IPS-11a (cell line): Measurements from ENCODE around the gene TRIM44.

ENCODE experiments used
- H3K4me3 ChIP-seq: one replicate; pipeline ENCODE4 v1.5.1; 2013; ENCODE audit warnings: low read depth, low read length, control low read depth

TRIM44 gene

GRCh38 chr11:35671396-35672127 is 9.0 kb downstream of the TRIM44 start:
- no peak overlapping the region for H3K4me3 ChIP-seq

- no peak overlapping the region for H3K4me3 ChIP-seq
Observed at GRCh38 chr11:35672608-35673007, 10.0 kb downstream of the TRIM44 start.

DNA sequence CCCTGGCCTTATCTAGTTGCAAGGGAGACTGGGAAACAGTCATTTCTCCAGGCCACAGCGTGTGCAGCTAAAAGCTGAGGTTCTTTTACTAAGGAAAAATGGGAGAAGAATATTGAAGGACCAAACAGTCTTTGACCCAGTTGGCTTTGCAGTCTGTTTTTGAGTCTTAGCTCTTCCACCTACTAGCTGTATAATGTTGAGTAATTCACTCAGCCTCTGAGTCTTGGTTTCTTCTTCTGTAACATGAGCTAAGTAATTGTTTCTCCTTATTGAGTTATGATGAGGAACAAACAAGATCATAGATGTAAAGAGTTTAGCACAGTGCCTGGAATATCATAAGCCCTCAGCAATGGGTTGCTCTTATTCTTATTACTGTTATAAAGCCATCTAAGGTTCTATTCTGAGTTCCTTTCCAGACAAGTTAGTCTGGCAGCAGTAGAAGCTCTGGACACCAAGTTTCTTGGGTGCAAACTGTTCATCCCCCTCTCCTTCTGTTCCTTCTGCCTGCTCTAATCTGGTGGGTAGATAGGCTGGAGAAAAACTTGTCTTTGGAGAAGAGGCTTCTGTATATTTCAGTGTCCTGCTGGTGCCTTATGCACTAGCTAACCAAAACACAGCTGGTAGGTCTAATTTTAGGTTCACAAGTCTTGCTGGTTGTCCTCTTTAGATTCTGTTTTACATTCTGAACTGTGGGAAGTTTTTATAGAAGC is 13.5 kb downstream of the TRIM44 start:
- H3K4me3 ChIP-seq, result no peak overlapping the region

DNA sequence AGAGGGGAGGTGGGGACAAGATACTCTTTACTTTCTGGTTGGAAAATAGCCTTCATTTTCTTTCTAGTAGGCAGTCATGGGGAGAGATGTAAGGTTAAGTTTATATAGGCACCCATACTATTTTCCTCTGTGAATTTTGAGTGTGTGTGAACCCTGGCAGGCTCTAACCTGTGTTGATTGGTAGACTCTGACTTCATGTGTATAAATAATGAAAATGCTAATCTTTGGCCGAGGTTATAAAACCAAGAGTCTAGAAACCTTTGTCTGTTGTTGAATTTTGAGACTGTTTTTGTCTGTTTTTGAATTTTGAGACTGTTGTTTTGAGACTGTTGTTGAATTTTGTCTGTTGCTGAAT is 14.0 kb downstream of the TRIM44 start:
- H3K4me3 ChIP-seq, result no peak overlapping the region

DNA sequence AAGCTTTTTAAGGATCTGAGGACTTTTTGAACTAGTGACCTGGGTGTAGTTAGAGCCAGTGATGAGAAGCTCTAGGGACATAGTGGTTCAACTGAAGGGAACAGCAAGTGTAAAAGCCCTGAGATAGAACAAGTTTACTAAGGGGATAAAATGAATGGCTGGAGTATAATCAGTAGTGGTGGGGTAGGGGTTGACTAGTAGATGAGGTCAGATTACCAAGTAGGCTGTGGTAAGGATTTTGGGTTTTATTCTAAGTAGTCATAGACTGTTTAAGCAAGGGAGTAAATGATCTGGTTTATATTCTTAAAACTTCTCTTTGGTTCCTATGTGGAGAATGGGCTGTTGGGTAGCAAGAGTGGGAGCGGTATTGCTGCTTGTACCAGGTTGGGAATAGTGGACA is 15.3 kb downstream of the TRIM44 start:
- H3K4me3 ChIP-seq, result no peak overlapping the region

DNA sequence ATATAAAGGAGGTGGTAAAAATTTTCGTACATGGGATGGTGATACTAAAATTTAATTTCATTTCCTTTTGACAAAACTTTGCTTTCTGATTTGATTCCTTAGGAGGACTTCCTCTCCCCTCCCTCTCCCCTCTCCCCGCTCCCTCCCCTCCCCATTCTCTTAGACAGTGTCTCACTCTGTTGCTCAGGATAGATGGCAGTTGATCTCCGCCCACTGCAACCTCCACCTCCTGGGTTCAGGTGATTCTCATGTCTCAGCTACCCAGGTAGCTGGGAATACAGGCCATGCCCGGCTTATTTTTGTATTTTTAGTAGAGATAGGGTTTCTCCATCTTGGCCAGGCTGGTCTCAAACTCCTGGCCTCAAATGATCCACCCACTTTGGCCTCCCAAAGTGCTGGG is 15.9 kb downstream of the TRIM44 start:
- no peak overlapping the region for H3K4me3 ChIP-seq

DNA sequence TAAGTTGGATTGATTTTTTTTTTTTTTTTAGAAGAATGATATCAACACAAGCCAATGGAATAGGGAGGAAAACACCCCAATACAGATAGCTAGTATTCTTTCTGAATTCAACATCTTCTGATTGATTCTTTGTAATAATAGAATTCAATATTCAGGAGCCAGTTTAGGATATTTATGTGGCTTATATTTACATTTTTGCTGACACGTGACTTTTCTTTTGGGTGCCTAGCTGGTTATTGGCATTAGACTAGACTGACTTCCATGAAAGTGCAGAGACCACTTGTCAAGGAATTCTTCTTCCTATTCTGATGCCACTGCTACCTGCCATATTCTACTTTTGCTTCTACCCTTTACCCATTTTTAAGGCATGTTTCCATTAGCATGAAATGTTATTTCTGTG is 16.4 kb downstream of the TRIM44 start:
- H3K4me3 ChIP-seq, result no peak overlapping the region

GRCh38 chr11:35680506-35680905 is 17.9 kb downstream of the TRIM44 start:
- H3K4me3 ChIP-seq, result no peak overlapping the region

- H3K4me3 ChIP-seq, result no peak overlapping the region
Observed at GRCh38 chr11:35681163-35681767, 18.7 kb downstream of the TRIM44 start.

DNA sequence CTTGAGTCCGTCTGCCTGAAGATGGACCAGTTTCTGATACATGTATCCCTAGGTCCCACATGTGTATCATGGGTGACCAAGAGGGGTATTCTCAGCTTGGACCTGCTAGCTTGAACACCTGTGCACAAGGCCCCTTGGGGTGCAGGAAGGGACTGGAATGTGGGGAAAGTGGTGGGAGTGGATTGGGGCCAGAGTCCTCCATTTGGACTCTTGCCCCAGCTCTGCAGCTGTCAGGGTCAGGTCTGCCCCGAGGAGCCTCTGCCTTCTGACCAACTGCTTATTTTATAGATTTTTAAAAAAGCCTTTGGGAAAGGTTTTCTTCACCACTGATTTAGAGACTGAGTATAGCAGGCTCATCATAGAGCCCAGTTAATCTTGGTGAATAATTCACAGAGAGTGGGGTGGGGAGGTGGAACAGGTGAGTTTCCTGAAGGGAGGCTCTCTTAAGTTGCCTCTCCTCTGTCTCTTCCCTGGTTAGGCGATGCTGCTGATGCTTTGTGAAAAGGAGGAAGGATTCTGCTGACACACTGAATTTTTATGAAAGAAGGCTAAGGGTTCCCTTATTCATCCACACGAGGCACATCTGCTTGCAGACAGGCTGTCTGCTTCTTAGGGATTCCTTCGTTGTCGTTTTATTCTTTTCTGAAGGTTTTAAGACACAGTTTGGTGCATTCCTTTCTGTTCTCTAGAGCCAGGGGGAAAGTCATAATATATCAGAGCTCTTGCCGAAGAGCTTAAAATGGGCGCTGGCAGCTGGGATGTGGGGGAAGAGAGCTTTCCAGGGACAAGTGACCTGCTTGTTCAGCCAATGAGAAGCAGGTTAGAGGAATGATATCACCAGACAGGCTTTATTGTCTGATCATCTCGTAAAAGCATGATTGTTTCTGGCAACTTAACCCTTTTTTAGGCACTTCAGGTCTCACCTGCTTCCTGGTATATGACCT is 19.9 kb downstream of the TRIM44 start:
- no peak overlapping the region for H3K4me3 ChIP-seq

GRCh38 chr11:35683728-35684339 is 21.3 kb downstream of the TRIM44 start:
- no peak overlapping the region for H3K4me3 ChIP-seq

DNA sequence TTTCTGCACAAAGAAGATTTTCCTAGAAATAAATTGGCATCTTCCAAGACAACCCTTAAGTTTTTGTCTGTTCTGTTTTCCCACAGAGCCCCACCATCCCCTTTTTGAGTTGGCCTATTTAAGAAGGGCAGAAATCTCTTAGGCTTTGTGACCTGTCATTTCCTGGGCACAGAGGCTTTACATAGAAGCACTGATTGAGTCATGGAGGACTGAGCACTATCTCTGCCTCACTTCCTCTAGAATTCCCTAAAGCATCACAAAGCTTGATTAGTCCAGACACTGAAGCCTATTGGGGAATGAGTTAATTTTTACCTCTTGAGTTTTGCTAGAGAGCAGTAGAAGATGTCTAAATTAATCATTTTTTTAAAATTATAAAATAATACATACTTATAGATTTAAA is 25.4 kb downstream of the TRIM44 start:
- no peak overlapping the region for H3K4me3 ChIP-seq

- H3K4me3 ChIP-seq, result no peak overlapping the region
Observed at GRCh38 chr11:35689081-35689996, 26.8 kb downstream of the TRIM44 start.

GRCh38 chr11:35702126-35702525 is 39.6 kb downstream of the TRIM44 start:
- no peak overlapping the region for H3K4me3 ChIP-seq

GRCh38 chr11:35709376-35709775 is 46.8 kb downstream of the TRIM44 start:
- no peak overlapping the region for H3K4me3 ChIP-seq

DNA sequence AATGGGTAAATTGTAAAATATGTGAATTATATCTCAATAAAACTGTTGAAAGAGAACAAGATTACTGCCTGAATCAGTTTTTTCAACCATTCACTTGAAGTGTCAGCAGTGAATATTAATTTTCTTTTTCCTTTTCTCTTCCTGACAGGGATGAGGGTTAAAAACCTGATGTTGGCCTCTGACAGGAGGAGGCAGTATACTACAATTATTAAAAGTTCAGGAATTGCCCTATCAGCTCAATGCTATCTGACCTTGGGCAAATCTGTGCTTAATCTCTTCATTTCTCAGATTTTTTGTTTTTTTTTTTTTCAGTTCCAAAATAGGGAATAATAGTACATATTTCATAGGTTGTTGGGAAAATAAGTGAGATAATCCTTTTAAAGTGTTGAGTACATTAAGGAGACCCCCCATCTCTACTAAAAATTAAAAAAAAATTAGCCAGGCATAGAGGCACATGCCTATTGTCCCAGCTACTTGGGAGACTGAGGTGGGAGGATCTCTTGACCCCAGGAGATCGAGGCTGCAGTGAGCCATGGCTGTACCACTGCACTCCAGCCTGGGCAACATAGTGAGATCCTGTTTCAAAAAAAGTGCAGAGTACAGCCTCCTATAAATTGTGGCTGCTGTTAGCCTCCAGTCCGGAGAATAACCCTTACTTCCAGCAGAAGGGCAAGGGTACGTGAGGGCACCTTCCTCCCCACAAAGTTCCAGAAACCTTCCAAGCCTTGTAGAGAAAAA is 48.8 kb downstream of the TRIM44 start:
- no peak overlapping the region for H3K4me3 ChIP-seq

GRCh38 chr11:35711924-35712323 is 49.3 kb downstream of the TRIM44 start:
- no peak overlapping the region for H3K4me3 ChIP-seq

DNA sequence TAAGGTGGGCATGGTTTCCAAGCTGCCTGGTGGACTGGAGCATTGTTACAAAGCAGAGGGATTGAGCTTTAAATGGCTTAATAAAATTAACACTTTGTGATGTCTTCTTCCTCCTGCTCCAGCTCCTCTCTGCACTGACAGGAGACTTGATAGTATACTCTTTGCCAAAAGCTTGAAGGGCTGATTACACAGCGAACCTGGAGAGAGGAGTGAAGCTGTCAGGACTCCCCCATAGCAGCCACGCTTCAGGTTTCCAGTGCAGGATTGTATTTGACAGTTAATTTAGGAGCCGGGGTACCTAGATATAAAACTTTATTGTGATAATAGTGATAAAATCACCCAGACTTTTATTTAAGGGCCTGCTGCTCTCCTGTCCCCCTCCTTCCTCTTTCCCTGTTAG is 50.0 kb downstream of the TRIM44 start:
- no peak overlapping the region for H3K4me3 ChIP-seq
